Transverse colon (tissue), 4 donors: ENCODE measurements around the gene MAPK1. TPM values are rescaled to one million over a fixed set of nuclear protein-coding genes. Genes with fewer than 3 reads are reported as not detected.

Experiments used
- DNase-seq: peaks from one replicate; pipeline ENCODE4 v3.0.0-alpha.2; 2019
- H3K27ac ChIP-seq, 4 donors: fragments of 200-600 bp; sonication (generic); 2 replicates each; pipeline ENCODE4 v1.5.1; 2016 to 2018; ENCODE audit warnings: inconsistent platforms in 4 of 4
- H3K27me3 ChIP-seq: fragments of 200-600 bp; sonication (generic); 2 replicates; pipeline ENCODE4 v1.5.1; 2017; ENCODE audit warnings: inconsistent platforms
- H3K36me3 ChIP-seq, 4 donors: fragments of 200-600 bp; sonication (generic); 2 replicates each; pipeline ENCODE4 v1.5.1; 2017 to 2019; ENCODE audit warnings: inconsistent platforms in 4 of 4
- H3K4me1 ChIP-seq, 4 donors: fragments of 200-600 bp; sonication (generic); 2 replicates each; pipeline ENCODE4 v1.5.1; 2017 to 2020; ENCODE audit warnings: inconsistent platforms in 4 of 4
- H3K4me3 ChIP-seq, 4 donors: fragments of 200-600 bp; sonication (generic); 1 replicate in 1 of 4; 2 replicates in 3 of 4; pipeline versions ENCODE4 v1.5.1 to v1.6.1; 2017 to 2019; ENCODE audit warnings: inconsistent platforms in 4 of 4
- H3K9me3 ChIP-seq, 2 donors: fragments of 200-600 bp; sonication (generic); 2 replicates each; pipeline ENCODE4 v1.5.1; 2017 to 2019; ENCODE audit warnings: inconsistent platforms in 2 of 2
- EP300 ChIP-seq: sonication (generic); formaldehyde crosslinking; IDR thresholded peaks from one replicate; pipeline ENCODE4 v1.6.1; 2017; ENCODE audit warnings: antibody characterized with exemption, low read depth
- POLR2A ChIP-seq: fragments of 450-650 bp; IDR thresholded peaks from one replicate; pipeline ENCODE4 v1.6.1; 2016; ENCODE audit warnings: antibody characterized with exemption, mild to moderate bottlenecking, moderate library complexity
- POLR2AphosphoS5 ChIP-seq, 3 donors: sonication (generic); formaldehyde crosslinking; IDR thresholded peaks; one replicate each; pipeline ENCODE4 v1.6.1; 2016; ENCODE audit warnings: antibody characterized with exemption in 3 of 3
- WGBS, 2 donors: methylation state at CpG; one replicate each; pipeline ENCODE4 v1.1.5; 2018; ENCODE audit warnings: low coverage in 1 of 2; 5-methylcytosine and 5-hydroxymethylcytosine counted together
- in situ Hi-C, 4 donors: fragments of 200-750 bp; cut with MboI; loops; one replicate each; pipeline versions ENCODE4 v1.15.0 to v1.15.1; 2017; ENCODE audit warnings: low sequenced_read_pairs in 3 of 4, low pct_ligation_motif_present in 1 of 4, low pct_unique_long_range_greater_than_20kb in 1 of 4
- intact Hi-C: fragments of 100-400 bp; cut with DNase I; formaldehyde crosslinking; loops from one replicate; pipeline ENCODE4 v1.15.1; 2023; ENCODE audit warnings: low total_unique reads
- total RNA-seq, 4 donors: library from RNA; depleted of rRNA; stranded (reverse); fragments of >200 nt; gene quantifications; one replicate each; pipeline ENCODE4 v1.1.0, GENCODE V29; 2016
- TF ChIP-seq, protein P1 (sequence below), 5 experiments: fragments of 200-600 bp in 3 of 5; fragments of 450-650 bp in 2 of 5; sonication (generic) in 3 of 5; IDR thresholded peaks; 1 replicate in 2 of 5; 2 replicates in 3 of 5; pipeline ENCODE4 v1.5.1; 2016 to 2017; ENCODE audit warnings: antibody characterized with exemption in 5 of 5, inconsistent platforms in 3 of 5, mild to moderate bottlenecking in 2 of 5, moderate library complexity in 1 of 5

The MAPK1 gene
- total RNA-seq, 4 donors from 2014 or later: 37.1 to 303 (median 57.0) TPM

DNA sequence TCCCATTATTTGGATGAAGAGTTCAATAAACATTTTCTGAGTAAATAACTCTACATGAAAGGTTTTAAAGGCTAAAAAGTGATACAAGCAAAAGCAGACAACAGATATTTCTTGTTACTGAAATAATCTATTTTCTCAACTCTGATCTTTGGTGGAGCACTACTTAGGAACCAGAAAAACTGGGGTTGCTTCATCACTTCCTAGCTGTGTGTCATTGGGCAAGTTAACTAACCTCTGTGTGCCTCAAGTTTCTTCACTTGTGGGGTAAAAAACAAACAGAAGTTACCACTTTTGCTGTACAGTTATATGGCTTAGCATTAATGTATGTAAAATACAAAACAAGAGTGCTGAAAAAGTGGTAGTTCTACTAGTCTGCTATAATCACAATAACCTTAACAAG is 5.6 kb downstream of the MAPK1 start:
- H3K4me1 ChIP-seq: peaks cover 36 to 89% (median 63%) of the 10 kb centered on the region in 4 donors
- intact Hi-C loops: no loop called here

DNA sequence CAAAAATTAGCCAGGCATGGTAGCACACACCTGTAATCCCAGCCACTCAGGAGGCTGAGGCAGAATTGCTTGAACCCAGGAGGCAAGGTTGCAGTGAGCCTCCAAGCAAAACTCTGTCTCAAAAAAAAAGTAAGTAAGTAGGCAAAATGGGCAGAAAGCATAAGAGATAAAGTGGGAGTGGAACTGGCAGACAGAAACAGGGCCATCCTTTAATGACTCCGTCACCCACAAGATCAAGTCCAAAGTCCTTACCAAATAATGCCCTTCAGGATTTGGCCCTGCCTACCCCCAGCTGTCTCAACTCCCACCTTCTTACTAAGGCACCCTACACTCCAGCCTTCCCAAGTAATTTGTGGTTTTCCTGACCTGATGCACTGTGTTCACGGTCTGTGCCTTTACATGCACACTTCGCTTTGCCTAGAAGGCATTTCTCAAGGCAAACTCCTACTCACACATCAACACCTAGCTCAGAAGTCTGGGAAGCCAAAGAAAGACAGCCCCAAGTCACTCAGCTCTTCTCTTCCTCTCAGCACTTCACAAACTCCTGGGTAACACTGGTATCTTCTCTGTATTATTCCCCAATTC is 6.1 kb downstream of the MAPK1 start:
- Histone ChIP-seq H3K4me1 (peaks cover 36 to 92% (median 63%) of the 10 kb centered on the region in 4 donors), H3K36me3 (no peaks in the 10 kb centered on the region), H3K27me3 (no peaks in the 10 kb centered on the region), H3K4me3 (no peak overlapping the region), H3K27ac (no peak overlapping the region), H3K9me3 (no peaks in the 10 kb centered on the region)
- DNase-seq: no peak
- in situ Hi-C loops: no loop called here
- TF ChIP-seq POLR2A: no peak
- TF ChIP-seq, protein P1, sequence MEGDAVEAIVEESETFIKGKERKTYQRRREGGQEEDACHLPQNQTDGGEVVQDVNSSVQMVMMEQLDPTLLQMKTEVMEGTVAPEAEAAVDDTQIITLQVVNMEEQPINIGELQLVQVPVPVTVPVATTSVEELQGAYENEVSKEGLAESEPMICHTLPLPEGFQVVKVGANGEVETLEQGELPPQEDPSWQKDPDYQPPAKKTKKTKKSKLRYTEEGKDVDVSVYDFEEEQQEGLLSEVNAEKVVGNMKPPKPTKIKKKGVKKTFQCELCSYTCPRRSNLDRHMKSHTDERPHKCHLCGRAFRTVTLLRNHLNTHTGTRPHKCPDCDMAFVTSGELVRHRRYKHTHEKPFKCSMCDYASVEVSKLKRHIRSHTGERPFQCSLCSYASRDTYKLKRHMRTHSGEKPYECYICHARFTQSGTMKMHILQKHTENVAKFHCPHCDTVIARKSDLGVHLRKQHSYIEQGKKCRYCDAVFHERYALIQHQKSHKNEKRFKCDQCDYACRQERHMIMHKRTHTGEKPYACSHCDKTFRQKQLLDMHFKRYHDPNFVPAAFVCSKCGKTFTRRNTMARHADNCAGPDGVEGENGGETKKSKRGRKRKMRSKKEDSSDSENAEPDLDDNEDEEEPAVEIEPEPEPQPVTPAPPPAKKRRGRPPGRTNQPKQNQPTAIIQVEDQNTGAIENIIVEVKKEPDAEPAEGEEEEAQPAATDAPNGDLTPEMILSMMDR (IDR thresholded peaks at IDR 0.05): no peak
- TF ChIP-seq EP300: no peak
- no peak for TF ChIP-seq POLR2AphosphoS5 (IDR thresholded peaks at IDR 0.05)
- WGBS, 2 donors: 81% methylated on average over 2 to 3 of the region's 3 CpGs
- intact Hi-C loops: no loop called here

More for the DNA sequence above, 5.6 kb downstream of the MAPK1 start:
- Histone ChIP-seq H3K9me3 (no peaks in the 10 kb centered on the region), H3K4me3 (no peak overlapping the region), H3K27me3 (no peaks in the 10 kb centered on the region), H3K27ac (no peak overlapping the region), H3K36me3 (no peaks in the 10 kb centered on the region)
- no peak for TF ChIP-seq POLR2AphosphoS5 (IDR thresholded peaks at IDR 0.05)
- no peak for TF ChIP-seq EP300
- TF ChIP-seq, protein P1 (IDR thresholded peaks at IDR 0.05): no peak
- TF ChIP-seq POLR2A: no peak
- in situ Hi-C loops: no loop called here
- no peak for DNase-seq

DNA sequence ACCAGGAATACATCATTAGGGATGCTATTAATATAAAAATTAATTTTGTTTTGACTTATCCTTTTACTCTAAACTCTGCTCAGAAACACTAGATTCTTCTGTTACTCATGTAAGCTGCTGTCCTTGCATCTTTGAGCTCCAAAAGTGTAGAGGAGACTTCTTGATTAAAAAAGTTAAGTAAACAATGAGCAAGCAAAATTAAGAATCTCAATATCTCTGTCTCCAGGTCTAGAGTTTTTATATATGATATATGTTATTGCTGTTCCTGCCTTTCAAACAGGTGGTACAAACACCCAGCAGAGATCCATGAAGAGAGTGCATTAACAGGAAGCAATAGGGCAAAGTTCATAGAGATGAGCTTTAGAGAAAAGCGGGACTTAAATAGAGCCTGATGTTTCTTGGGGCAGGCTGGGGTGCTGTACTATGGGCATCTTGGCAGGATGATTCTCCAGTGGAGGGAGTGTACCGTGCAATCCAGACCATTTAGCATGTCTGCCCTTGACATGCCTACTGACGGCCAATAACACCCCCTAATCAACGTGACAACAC is 6.9 kb downstream of the MAPK1 start:
- no peaks in the 10 kb centered on the region for H3K27me3 ChIP-seq
- H3K36me3 ChIP-seq: no peaks in the 10 kb centered on the region
- TF ChIP-seq, protein P1 (IDR thresholded peaks at IDR 0.05): no peak
- TF ChIP-seq POLR2A (no peak), EP300 (no peak), POLR2AphosphoS5 (IDR thresholded peaks at IDR 0.05) (no peak)
- intact Hi-C loops: no loop called here
- H3K27ac ChIP-seq: no peak overlapping the region
- H3K4me3 ChIP-seq: no peak overlapping the region
- H3K4me1 ChIP-seq: peaks cover 36 to 96% (median 57%) of the 10 kb centered on the region in 4 donors
- DNase-seq: no peak
- in situ Hi-C loops: no loop called here
- no peaks in the 10 kb centered on the region for H3K9me3 ChIP-seq
- 71 to 90% methylated on average over 2 to 4 of the region's 4 CpGs for WGBS, 2 donors

DNA sequence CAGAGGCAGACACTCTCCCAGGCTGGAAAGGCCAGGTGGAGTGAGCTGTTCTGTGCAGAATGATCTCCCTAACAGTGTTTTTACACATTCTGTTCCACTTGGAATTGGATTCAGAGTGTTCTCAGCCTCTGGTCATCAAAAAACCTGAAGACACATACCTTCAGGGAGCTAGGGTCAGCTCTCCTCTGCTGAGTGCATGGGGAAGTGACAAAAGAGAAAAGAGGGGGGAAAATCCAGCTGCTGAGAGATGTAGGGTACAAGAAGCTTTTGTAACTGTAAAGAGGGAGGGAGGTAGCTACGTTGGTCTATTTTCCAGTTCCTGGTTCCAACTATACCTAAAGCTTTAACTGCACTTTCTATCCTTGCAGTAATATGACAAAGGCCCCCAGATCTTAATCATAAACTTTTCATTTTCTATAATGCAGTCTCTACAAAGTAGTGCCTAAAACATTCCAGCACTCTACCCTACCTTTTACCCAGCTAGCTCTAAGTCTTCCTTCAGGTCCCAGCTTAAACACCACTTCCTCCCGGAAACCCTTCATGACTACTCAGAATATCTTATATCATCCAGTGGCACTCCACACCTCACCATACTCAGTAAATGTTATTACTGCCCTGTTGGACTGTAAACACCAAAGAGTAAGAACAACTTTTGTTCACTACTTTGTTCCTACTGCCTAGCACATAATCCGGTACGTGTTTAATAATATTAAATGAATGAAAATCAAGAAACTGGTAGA is 9.2 kb downstream of the MAPK1 start:
- no peaks in the 10 kb centered on the region for H3K36me3 ChIP-seq
- in situ Hi-C loops: no loop called here
- intact Hi-C loops: no loop called here
- TF ChIP-seq, protein P1 (IDR thresholded peaks at IDR 0.05): no peak
- TF ChIP-seq EP300 (no peak), POLR2AphosphoS5 (IDR thresholded peaks at IDR 0.05) (no peak), POLR2A (no peak)
- no peak for DNase-seq
- H3K4me1 ChIP-seq: peaks cover 32 to 93% (median 45%) of the 10 kb centered on the region in 4 donors
- no peaks in the 10 kb centered on the region for H3K9me3 ChIP-seq
- no peak overlapping the region for H3K4me3 ChIP-seq
- H3K27ac ChIP-seq: peak overlapping the region; percentile 0 to 36 (median 10)
- no peaks in the 10 kb centered on the region for H3K27me3 ChIP-seq
- 59 to 60% methylated on average over 4 of the region's 4 CpGs for WGBS, 2 donors
